Liver (tissue), 9 donors: Measurements from ENCODE around the gene RPS23. TPM values are rescaled to one million over a fixed set of nuclear protein-coding genes. Genes with fewer than 3 reads are reported as not detected.
"Not testable (repeated sequence)": the region's sequence is repeated elsewhere in the genome, so short reads cannot be mapped to it uniquely, and the experiment has no call there.

Source experiments
- DNase-seq: peaks from one replicate; pipeline ENCODE4 v3.0.0-alpha.2; 2017; ENCODE audit warnings: low spot score
- H3K27ac ChIP-seq, 2 donors: one replicate each; pipeline ENCODE4 v1.7.0; 2013; ENCODE audit warnings: inconsistent platforms in 2 of 2, low read length in 2 of 2, control low read depth in 1 of 2, low read depth in 1 of 2, mild to moderate bottlenecking in 1 of 2
- H3K27me3 ChIP-seq, 4 donors: one replicate each; pipeline versions ENCODE4 v1.6.1 to v1.7.0; 2013; ENCODE audit warnings: low read length in 3 of 4, inconsistent platforms in 1 of 4, mild to moderate bottlenecking in 1 of 4, moderate library complexity in 1 of 4; ENCODE audit not compliant: control insufficient read depth in 4 of 4, insufficient read depth in 4 of 4
- H3K36me3 ChIP-seq, 4 donors: one replicate each; pipeline versions ENCODE4 v1.6.1 to v1.7.0; 2013; ENCODE audit warnings: low read length in 3 of 4, mild to moderate bottlenecking in 3 of 4, low read depth in 1 of 4, moderate library complexity in 1 of 4; ENCODE audit not compliant: control insufficient read depth in 4 of 4, insufficient read depth in 3 of 4
- H3K4me1 ChIP-seq, 4 donors: one replicate each; pipeline versions ENCODE4 v1.6.1 to v1.7.0; 2013; ENCODE audit warnings: low read length in 3 of 4, mild to moderate bottlenecking in 3 of 4, moderate library complexity in 1 of 4; ENCODE audit not compliant: control insufficient read depth in 4 of 4, insufficient read depth in 4 of 4
- H3K4me3 ChIP-seq, 3 donors: one replicate each; pipeline versions ENCODE4 v1.6.1 to v1.7.0; 2013; ENCODE audit warnings: low read length in 3 of 3, control low read depth in 1 of 3, low read depth in 1 of 3, mild to moderate bottlenecking in 1 of 3
- H3K9ac ChIP-seq, 2 donors: one replicate each; pipeline ENCODE4 v1.7.0; 2013; ENCODE audit warnings: low read length in 2 of 2, mild to moderate bottlenecking in 2 of 2, moderate library complexity in 2 of 2, control low read depth in 1 of 2, low read depth in 1 of 2
- H3K9me3 ChIP-seq, 4 donors: one replicate each; pipeline versions ENCODE4 v1.6.1 to v1.7.0; 2013; ENCODE audit warnings: low read length in 3 of 4; ENCODE audit not compliant: control insufficient read depth in 4 of 4
- EGR1 ChIP-seq, 2 donors: IDR thresholded peaks; 2 replicates each; pipeline ENCODE4 v1.6.1; 2016 to 2018; ENCODE audit warnings: antibody characterized with exemption in 2 of 2, low read depth in 2 of 2
- FOXA1 ChIP-seq: IDR thresholded peaks from 2 replicates; pipeline ENCODE4 v1.6.1; 2016; ENCODE audit warnings: antibody characterized with exemption
- FOXA2 ChIP-seq: IDR thresholded peaks from 2 replicates; pipeline ENCODE4 v1.6.1; 2016; ENCODE audit warnings: antibody characterized with exemption
- GABPA ChIP-seq, 2 donors: IDR thresholded peaks in 1 of 2; conservative IDR thresholded peaks in 1 of 2; 2 replicates each; pipeline ENCODE4 v1.6.1; 2016; ENCODE audit warnings: antibody characterized with exemption in 2 of 2, mild to moderate bottlenecking in 1 of 2, moderate library complexity in 1 of 2
- HNF4A ChIP-seq, 2 donors: conservative IDR thresholded peaks; 2 replicates each; pipeline ENCODE4 v1.6.1; 2016; ENCODE audit warnings: antibody characterized with exemption in 2 of 2, mild to moderate bottlenecking in 2 of 2
- HNF4G ChIP-seq: IDR thresholded peaks from 2 replicates; pipeline ENCODE4 v1.6.1; 2016; ENCODE audit warnings: antibody characterized with exemption
- JUND ChIP-seq, 2 donors: IDR thresholded peaks; 2 replicates each; pipeline ENCODE4 v1.6.1; 2016; ENCODE audit warnings: antibody characterized with exemption in 2 of 2
- MAX ChIP-seq: IDR thresholded peaks from 2 replicates; pipeline ENCODE4 v1.6.1; 2016; ENCODE audit warnings: antibody characterized with exemption
- NR2F2 ChIP-seq: IDR thresholded peaks from 2 replicates; pipeline ENCODE4 v1.6.1; 2016; ENCODE audit warnings: antibody characterized with exemption
- RAD21 ChIP-seq, 2 donors: IDR thresholded peaks; 2 replicates each; pipeline ENCODE4 v1.6.1; 2016; ENCODE audit warnings: antibody characterized with exemption in 2 of 2, mild to moderate bottlenecking in 2 of 2
- RXRA ChIP-seq, 2 donors: IDR thresholded peaks; 2 replicates each; pipeline ENCODE4 v1.6.1; 2017 to 2018; ENCODE audit warnings: antibody characterized with exemption in 2 of 2, mild to moderate bottlenecking in 1 of 2
- SP1 ChIP-seq: IDR thresholded peaks from 2 replicates; pipeline ENCODE4 v1.6.1; 2018; ENCODE audit warnings: antibody characterized with exemption, mild to moderate bottlenecking
- TAF1 ChIP-seq: conservative IDR thresholded peaks from 2 replicates; pipeline ENCODE4 v1.6.1; 2016; ENCODE audit warnings: antibody characterized with exemption, mild to moderate bottlenecking
- YY1 ChIP-seq: IDR thresholded peaks from 2 replicates; pipeline ENCODE4 v1.6.1; 2016; ENCODE audit warnings: antibody characterized with exemption, mild to moderate bottlenecking
- ZBTB33 ChIP-seq: IDR thresholded peaks from 2 replicates; pipeline ENCODE4 v1.6.1; 2016; ENCODE audit warnings: antibody characterized with exemption
- WGBS: extraction: QIAGEN DNeasy Blood & Tissue Kit; methylation state at CpG from one replicate; pipeline ENCODE4 v1.1.7; 2013; 5-methylcytosine and 5-hydroxymethylcytosine counted together
- polyA plus RNA-seq, 2 donors: library from polyadenylated mRNA; stranded (reverse) in 1 of 2; unstranded in 1 of 2; fragments of 200-250 nt in 1 of 2; fragments of >200 nt in 1 of 2; fragmentation: Nextera tagmentation in 1 of 2; extraction: Ambion mirVana in 1 of 2; gene quantifications; one replicate each; pipeline versions ENCODE4 v1.2.1 to v1.2.3, GENCODE V29; 2013 to 2015
- total RNA-seq, 2 donors: library from RNA; depleted of rRNA; stranded (reverse); fragments of >200 nt; gene quantifications; one replicate each; pipeline ENCODE4 v1.2.3, GENCODE V29; 2014
- TF ChIP-seq, protein P1 (sequence below): IDR thresholded peaks from 2 replicates; pipeline ENCODE4 v1.6.1; 2016; ENCODE audit warnings: antibody characterized with exemption
- TF ChIP-seq, protein P2 (sequence below): fragments of 150-350 bp; IDR thresholded peaks from 2 replicates; pipeline ENCODE4 v1.5.1; 2017; ENCODE audit warnings: improper control_type of control experiment, low read depth, low read length; ENCODE audit not compliant: missing input control
- TF ChIP-seq, protein P3 (sequence below): IDR thresholded peaks from 2 replicates; pipeline ENCODE4 v1.6.1; 2016; ENCODE audit warnings: antibody characterized with exemption, mild to moderate bottlenecking
- donor health status: healthy.
- donor health status: healthy.
- donor health status: healthy.
- donor health status: healthy.
- donor health status: healthy.

RPS23 gene
- total and polyA plus RNA-seq, 4 donors: 447 to 1,610 (median 618) TPM

- peaks cover 12 to 23% (median 21%) of the 10 kb centered on the region in 4 donors for H3K36me3 ChIP-seq
- H3K4me3 ChIP-seq: no peak overlapping the region
- H3K27me3 ChIP-seq: no peaks in the 10 kb centered on the region
- H3K9ac ChIP-seq: no peak overlapping the region
- DNase-seq: no peak
- WGBS: 99% methylated on average over 1 of the region's 1 CpG
- no peak overlapping the region for H3K27ac ChIP-seq
- H3K9me3 ChIP-seq: no peaks in the 10 kb centered on the region
- peaks cover 5 to 23% (median 13%) of the 10 kb centered on the region in 4 donors for H3K4me1 ChIP-seq
- TF ChIP-seq RXRA (IDR thresholded peaks at IDR 0.05) (no peak), YY1 (no peak), EGR1 (IDR thresholded peaks at IDR 0.05; ENCODE audit: low read depth in 2 of 2) (no peak), FOXA2 (no peak), TAF1 (no peak), RAD21 (IDR thresholded peaks at IDR 0.05) (no peak), FOXA1 (no peak), HNF4G (no peak), SP1 (no peak)
- TF ChIP-seq, protein P1, sequence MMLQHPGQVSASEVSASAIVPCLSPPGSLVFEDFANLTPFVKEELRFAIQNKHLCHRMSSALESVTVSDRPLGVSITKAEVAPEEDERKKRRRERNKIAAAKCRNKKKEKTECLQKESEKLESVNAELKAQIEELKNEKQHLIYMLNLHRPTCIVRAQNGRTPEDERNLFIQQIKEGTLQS: no peak
Measured at GRCh38 chr5:82275216-82275664, 2.9 kb downstream of the RPS23 start.

DNA sequence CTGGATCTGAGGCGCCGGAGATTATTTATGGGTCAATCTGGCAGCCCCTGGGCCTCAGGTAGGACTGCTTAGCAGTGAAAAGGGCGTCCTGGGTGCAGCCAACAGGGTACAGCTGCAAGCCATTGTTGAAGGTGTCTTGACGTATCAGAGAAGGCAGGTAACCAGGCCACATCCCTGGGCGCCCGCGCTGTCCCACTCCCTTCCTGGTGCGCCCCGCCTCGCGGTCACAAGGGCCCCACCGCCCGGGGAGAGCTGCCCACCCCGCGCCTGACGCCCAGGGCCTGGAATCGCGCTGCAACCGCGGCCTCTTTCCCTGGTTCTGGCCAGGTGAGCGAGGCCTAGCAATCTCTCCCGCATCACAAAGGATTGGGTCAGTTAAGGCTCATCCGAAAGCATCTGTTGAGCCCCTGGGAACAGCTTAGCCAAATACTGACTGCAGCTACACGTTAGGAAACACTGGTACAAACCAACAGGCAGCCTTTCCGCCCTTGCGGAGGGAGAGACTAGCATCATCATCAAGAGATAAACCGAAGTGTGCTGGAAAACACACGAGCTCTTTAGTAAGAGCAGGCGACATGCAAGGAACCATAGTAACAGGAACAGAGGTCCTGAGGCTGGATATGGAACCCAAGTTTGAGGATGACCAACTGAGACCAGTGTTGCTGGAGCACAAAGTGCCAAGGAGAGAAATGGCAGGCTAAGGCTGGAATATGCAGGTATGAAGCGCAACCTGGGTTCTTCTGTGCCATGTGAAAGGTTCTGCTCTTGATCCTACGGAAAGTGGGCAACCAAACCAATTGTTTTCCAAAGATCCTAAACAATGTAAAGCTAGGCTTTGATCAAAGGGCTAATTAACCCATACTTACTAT, 3.6 kb downstream of the RPS23 start:
- Histone ChIP-seq H3K4me3 (no peak overlapping the region), H3K36me3 (peaks cover 12 to 23% (median 21%) of the 10 kb centered on the region in 4 donors), H3K27ac (no peak overlapping the region), H3K9ac (no peak overlapping the region), H3K27me3 (no peaks in the 10 kb centered on the region), H3K4me1 (peaks cover 5 to 16% (median 11%) of the 10 kb centered on the region in 4 donors), H3K9me3 (no peaks in the 10 kb centered on the region)
- no peak for DNase-seq
- WGBS: 90% methylated on average over 31 of the region's 31 CpGs
- no peak for TF ChIP-seq HNF4G
- no peak for TF ChIP-seq FOXA1
- TF ChIP-seq, protein P2, sequence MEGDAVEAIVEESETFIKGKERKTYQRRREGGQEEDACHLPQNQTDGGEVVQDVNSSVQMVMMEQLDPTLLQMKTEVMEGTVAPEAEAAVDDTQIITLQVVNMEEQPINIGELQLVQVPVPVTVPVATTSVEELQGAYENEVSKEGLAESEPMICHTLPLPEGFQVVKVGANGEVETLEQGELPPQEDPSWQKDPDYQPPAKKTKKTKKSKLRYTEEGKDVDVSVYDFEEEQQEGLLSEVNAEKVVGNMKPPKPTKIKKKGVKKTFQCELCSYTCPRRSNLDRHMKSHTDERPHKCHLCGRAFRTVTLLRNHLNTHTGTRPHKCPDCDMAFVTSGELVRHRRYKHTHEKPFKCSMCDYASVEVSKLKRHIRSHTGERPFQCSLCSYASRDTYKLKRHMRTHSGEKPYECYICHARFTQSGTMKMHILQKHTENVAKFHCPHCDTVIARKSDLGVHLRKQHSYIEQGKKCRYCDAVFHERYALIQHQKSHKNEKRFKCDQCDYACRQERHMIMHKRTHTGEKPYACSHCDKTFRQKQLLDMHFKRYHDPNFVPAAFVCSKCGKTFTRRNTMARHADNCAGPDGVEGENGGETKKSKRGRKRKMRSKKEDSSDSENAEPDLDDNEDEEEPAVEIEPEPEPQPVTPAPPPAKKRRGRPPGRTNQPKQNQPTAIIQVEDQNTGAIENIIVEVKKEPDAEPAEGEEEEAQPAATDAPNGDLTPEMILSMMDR: no peak
- TF ChIP-seq TAF1: no peak
- TF ChIP-seq HNF4A (conservative IDR thresholded peaks at IDR 0.05): no peak
- TF ChIP-seq SP1: no peak
- no peak for TF ChIP-seq GABPA (IDR thresholded peaks at IDR 0.05 in 1 of 2, conservative IDR thresholded peaks at IDR 0.05 in 1 of 2)
- no peak for TF ChIP-seq EGR1 (IDR thresholded peaks at IDR 0.05; ENCODE audit: low read depth in 2 of 2)
- no peak for TF ChIP-seq RAD21 (IDR thresholded peaks at IDR 0.05)
- no peak for TF ChIP-seq YY1
- TF ChIP-seq, protein P3, sequence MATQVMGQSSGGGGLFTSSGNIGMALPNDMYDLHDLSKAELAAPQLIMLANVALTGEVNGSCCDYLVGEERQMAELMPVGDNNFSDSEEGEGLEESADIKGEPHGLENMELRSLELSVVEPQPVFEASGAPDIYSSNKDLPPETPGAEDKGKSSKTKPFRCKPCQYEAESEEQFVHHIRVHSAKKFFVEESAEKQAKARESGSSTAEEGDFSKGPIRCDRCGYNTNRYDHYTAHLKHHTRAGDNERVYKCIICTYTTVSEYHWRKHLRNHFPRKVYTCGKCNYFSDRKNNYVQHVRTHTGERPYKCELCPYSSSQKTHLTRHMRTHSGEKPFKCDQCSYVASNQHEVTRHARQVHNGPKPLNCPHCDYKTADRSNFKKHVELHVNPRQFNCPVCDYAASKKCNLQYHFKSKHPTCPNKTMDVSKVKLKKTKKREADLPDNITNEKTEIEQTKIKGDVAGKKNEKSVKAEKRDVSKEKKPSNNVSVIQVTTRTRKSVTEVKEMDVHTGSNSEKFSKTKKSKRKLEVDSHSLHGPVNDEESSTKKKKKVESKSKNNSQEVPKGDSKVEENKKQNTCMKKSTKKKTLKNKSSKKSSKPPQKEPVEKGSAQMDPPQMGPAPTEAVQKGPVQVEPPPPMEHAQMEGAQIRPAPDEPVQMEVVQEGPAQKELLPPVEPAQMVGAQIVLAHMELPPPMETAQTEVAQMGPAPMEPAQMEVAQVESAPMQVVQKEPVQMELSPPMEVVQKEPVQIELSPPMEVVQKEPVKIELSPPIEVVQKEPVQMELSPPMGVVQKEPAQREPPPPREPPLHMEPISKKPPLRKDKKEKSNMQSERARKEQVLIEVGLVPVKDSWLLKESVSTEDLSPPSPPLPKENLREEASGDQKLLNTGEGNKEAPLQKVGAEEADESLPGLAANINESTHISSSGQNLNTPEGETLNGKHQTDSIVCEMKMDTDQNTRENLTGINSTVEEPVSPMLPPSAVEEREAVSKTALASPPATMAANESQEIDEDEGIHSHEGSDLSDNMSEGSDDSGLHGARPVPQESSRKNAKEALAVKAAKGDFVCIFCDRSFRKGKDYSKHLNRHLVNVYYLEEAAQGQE: no peak
- TF ChIP-seq ZBTB33: no peak
- no peak for TF ChIP-seq NR2F2
- TF ChIP-seq, protein P1: no peak
- no peak for TF ChIP-seq JUND (IDR thresholded peaks at IDR 0.05)
- no peak for TF ChIP-seq FOXA2
- TF ChIP-seq MAX: no peak
- no peak for TF ChIP-seq RXRA (IDR thresholded peaks at IDR 0.05)

DNA sequence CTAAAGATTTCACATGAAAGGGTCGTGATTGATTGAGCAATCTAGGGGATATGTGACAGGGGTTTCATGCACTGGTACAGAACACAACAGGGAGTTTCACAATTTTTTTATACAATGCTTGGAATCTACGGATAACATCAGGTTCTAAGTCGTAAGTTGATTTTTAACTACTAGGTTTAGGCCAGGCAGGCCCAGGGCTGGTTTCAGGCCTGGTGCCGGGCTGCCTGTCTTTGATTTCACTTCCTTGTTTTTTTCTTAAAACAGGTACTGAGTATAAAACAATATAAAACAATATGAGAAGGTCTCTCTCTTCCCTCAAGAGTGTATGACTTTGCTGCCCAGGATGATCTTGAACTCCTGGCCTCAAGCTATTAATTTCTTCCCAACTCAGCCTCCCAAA, 4.7 kb downstream of the RPS23 start:
- H3K9ac ChIP-seq, H3K27ac ChIP-seq, H3K9me3 ChIP-seq, H3K4me3 ChIP-seq, DNase-seq, H3K4me1 ChIP-seq, H3K27me3 ChIP-seq: not testable (repeated sequence)
- H3K36me3 ChIP-seq: peaks cover 12 to 23% (median 21%) of the 10 kb centered on the region in 4 donors
- WGBS: 84% methylated on average over 4 of the region's 4 CpGs
